ENCODE data around the gene SLC17A7.

Gene SLC17A7

DNA sequence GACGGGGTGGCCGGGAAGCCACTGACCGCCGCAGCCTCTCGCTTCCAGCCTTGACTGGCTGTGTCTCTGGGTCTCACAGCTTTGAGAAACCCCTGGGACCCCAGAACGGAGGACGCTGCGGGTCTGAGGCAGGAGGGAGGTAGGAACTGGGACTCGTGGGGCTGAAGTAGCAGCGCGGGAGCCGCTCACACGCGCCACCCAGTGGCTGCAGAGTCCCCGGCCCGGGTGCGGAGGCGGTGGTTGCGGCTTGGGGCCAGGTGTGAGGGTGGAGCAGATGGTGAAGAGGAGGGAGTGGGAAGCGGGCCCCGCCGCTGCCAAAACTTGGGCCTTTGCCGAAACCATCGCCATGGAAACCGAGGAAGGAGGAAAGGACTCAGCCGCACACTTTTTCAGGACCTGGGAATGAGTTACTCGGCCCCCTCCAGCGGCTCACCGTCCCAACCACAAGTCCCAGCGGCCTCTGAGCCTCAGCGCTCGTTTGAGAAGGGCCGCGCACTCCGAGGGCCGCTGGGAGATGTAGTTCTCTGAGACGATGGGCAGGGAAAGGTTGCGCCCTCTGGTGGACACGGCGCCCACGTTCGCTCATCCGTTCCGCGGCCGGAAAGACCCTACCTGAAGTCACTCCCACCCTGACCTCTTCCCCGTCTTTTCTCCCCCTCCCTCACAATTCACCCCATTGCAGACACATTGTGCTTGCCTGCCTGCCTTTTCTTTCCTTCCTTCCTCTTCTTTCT is 2.2 kb upstream of the SLC17A7 start:
- DNase-seq, result peak; percentile 87 to 99 (median 94)

DNA sequence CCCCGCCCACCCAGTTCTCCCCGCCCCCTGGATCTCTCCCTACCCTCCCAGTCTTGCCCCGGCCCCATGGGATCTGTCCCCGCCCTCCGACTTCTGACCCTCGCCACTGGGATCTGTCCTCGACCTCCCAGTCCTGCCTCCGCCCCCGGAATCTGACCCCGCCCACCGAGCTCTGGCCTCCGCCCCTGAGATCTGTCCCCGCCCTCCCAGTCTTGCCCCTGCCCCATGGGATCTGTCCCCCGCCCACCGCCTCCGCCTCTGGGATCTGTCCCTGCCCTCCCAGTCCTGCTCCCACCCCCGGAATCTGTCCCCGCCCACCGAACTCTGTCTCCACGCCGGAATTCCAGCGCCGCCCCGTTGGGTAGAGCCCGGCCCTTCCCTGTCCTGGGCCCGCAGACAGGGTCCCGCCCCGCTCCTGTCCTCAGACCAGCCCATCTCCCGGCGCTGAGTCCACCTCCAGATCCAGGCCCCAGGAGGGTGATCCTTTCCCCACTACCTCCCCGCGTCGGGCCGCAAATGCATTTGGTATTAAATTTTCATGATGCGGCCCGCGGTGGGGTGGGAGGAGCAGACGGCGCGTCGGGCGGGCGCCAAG is 1.5 kb upstream of the SLC17A7 start:
- peak in 4 of 6 experiments; percentile 17 to 59 (median 41) for DNase-seq

DNA sequence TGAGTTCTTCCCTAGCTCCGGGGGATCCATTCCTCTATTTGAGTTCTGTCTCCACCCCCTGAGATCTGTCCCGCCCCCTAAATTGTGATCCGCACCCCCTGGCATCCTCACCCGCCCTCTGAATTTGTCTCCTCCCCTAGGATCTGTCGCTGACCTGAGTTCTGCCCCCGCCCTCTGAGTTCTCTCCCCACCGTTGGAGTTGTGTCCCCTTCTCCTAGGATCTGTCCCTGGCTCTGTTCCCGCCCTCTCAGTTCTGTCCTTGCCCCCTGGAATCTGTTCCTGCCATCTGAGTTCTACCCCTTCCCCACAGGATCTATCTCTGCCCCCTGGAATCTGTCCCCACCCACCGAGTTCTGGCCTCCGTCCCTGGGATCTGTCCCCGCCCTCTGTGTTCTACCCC is 1.0 kb upstream of the SLC17A7 start:
- DNase-seq, result peak in 1 of 6 experiments; percentile 38

- DNase-seq, result peak in 1 of 6 experiments; percentile 38
These were observed 628 bp upstream of the SLC17A7 start for GRCh38 chr19:49441960-49442350.

GRCh38 chr19:49440439-49441209 is 703 bp downstream of the SLC17A7 start:
- DNase-seq, result no peak

GRCh38 chr19:49439836-49440235 is 1.5 kb downstream of the SLC17A7 start:
- no peak for DNase-seq

GRCh38 chr19:49438261-49438660 is 3.1 kb downstream of the SLC17A7 start:
- no peak for DNase-seq

GRCh38 chr19:49437231-49437630 is 4.1 kb downstream of the SLC17A7 start:
- no peak for DNase-seq

- DNase-seq, result peak in 5 of 6 experiments; percentile 10 to 51 (median 21)
These were observed 4.8 kb downstream of the SLC17A7 start for GRCh38 chr19:49436381-49437017.

DNA sequence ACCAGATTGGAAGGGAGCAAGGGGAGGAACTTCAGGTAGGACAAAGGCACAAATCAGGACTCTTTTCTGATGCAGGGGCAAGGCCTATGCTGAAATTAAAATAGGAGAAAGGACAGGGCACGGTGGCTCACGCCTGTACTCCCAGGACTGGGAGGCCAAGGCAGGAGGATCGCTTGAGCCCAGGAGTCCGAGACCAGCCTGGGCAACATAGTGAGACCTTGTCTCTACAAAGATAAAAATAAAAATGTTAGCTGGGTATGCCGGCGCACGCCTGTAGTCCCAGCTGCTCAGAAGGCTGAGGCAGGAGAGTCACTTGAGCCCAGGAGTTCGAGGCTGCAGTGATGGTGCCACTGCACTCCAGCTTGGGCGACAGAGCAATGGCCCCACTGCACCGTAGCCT is 5.7 kb downstream of the SLC17A7 start:
- DNase-seq, result no peak

GRCh38 chr19:49434907-49435583 is 6.3 kb downstream of the SLC17A7 start:
- no peak for DNase-seq

DNA sequence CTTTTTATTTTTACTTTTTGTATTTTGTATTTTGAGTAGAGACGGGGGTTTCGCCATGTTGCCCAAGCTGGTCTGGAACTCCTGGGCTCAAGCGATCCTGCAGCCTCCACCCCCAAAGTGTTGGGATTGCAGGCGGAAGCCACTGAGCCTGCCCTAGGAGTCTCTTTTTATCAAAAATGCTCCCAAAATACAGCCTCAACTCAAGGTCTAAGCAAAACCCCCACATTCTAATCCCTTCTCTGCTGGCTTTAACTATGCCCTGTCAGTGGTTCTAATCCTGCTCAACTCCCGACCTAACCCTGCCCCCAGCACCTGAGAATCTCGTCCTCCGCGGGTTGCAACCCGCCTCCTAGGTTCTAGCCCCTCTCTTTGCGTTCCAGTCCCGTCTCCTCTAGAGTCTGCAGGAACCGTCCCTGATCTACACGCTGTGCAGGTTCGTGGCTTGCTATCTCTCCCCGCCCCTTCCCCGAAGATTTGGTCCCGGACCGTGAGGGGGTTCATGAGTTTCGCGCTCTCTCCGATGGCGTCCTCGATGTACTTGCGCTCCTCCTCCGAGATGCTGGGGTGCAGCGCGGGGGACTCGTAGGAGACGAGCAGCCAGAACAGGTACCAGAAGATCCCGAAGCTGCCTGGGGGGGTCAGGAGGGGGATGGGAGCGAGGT is 8.0 kb downstream of the SLC17A7 start:
- DNase-seq, result peak in 1 of 6 experiments; percentile 17

- DNase-seq, result peak in 1 of 6 experiments; percentile 34
These were observed 8.9 kb downstream of the SLC17A7 start for GRCh38 chr19:49432141-49433073.

DNA sequence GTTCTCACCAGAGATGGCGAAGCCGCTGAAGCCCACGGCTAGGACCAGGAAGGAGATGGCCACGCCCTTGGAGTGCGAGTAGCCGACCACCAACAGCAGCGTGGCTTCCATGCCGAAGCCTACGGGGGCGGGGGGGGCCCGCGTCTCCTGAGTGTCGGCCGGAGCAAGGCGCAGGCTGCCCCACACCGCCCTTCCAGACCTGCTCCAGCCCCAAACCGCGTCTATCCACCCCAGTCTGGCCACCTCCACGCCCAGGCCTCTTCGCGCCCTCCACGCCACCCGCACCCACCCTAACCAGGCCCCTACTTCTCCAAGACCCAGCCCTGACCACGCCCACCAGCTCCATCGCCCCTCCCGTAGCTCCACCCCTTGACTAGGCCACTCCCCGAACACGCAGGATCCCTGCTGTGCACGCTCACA is 10.0 kb downstream of the SLC17A7 start:
- DNase-seq, result peak in 2 of 6 experiments; percentile 8 to 39

DNA sequence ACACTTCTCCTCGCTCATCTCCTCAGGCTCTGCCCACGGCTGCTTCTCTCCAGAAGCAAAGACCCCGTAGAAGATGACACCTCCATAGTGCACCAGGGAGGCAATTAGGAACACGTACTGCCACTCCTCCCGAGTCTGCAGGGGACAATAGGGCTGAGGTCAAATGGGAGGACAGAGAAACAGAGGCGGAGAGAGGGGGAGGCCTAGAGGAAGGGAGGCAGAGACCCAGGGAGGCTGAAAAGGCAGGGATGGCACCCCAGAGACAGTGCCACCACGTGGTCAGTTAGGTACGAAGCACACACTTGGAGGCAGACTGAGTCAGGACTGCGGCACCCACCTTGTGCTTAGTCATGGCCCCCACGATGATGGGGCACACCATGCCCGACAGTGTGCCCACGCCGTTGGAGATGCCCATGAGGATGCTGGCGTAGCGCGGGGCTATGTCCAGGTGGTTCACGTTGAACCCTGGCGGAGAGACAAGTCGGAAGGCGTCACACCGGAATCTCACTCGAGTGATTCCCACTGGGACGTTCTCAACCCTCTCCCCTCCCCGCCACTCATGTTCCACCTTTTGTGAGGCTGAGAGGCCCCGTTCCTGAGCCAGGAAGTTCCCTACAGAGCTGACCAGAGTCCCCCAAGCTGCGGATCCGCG is 10.5 kb downstream of the SLC17A7 start:
- DNase-seq, result peak in 1 of 6 experiments; percentile 11

DNA sequence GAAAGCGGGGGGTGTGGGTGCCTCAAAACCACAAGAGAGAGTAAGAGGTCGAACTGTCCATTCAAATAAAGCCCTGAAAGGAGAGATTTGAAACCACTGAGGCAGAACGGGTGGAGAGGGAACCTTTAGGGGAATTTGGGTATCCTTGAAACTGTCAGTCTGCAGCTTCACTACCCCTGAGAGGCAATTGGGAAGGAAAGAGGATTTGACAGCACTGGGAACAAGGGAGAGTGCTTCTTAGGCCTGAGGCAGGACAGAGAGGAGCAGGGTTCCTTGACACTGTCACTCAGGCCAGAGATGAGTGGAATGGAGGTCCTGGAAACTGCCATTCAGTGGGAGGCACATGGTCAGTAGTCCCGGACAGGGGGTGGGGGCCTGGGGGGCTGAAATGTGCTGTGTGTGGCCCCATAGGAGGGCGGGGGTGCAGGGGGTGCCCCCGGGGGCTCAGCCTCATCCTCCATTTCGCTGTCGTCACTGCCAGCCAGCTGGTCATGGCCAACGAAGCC is 11.1 kb downstream of the SLC17A7 start:
- no peak for DNase-seq

- DNase-seq, result no peak
These were observed 12.5 kb downstream of the SLC17A7 start for GRCh38 chr19:49428547-49429451.

DNA sequence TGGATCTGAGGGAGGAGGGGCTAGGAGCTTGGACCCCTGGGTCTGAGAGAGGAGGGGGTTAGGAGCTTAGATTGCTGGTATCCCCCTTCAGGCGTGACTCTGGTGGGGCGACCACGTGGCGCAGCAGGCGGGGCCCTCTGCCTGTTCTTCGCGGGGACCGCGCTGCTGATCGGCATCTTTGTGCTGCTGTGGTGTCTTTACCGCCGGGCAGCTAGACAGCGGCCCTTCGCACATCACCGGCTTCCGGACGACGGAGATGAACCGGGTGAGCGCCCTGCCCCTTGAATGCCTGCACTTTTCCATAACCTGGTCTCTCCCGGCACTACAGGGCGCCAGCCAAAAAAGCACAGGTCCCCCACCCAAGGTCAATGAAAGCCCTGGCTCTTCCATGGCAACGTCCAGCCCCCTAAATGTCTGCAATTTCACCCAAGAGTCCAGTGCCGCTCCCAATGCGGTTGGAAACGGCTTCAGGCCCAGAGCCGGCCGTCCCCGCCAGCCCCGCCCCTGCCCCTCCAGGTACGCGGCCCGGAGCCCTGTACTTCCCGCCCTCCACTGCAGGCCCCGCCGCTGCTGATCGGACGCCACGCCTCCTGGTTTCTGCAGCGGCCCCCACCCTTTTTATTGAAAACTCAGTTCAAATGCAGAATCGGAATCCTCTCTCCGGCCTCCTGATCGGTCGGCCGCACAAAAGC is 13.3 kb downstream of the SLC17A7 start:
- DNase-seq, result peak in 3 of 6 experiments; percentile 26 to 31 (median 28)

All from stimulated activated naive CD4-positive, alpha-beta T cell (primary cell).